GM12801 (cell line): Measurements from ENCODE around the gene GFRA1.

Experiments
- TF ChIP-seq, protein P1 (sequence below): IDR thresholded peaks from one replicate; pipeline ENCODE4 v1.5.1; 2011; ENCODE audit warnings: control low read depth; ENCODE audit not compliant: insufficient read length; ENCODE audit errors: extremely low read depth

The GFRA1 gene

DNA sequence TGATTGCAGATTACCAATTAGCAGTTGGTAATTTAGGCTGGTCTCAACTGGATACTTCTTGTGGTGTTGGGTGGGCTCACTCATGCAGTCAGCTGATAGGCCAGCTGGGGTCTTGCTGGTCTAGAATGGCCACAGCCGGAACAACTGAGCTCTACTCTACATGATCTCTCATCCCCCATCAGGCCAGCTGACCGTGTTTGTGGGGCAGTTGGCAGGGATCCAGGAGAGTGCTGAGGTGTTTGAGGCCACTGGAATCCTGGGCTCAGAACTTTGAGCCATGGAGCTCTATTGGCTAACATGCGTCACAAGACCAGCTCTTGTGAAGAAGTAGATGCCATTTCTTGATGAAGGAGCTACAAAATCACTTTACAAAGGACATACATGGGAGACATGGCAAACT, 242.4 kb downstream of the GFRA1 start:
- TF ChIP-seq, protein P1, sequence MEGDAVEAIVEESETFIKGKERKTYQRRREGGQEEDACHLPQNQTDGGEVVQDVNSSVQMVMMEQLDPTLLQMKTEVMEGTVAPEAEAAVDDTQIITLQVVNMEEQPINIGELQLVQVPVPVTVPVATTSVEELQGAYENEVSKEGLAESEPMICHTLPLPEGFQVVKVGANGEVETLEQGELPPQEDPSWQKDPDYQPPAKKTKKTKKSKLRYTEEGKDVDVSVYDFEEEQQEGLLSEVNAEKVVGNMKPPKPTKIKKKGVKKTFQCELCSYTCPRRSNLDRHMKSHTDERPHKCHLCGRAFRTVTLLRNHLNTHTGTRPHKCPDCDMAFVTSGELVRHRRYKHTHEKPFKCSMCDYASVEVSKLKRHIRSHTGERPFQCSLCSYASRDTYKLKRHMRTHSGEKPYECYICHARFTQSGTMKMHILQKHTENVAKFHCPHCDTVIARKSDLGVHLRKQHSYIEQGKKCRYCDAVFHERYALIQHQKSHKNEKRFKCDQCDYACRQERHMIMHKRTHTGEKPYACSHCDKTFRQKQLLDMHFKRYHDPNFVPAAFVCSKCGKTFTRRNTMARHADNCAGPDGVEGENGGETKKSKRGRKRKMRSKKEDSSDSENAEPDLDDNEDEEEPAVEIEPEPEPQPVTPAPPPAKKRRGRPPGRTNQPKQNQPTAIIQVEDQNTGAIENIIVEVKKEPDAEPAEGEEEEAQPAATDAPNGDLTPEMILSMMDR: no peak

DNA sequence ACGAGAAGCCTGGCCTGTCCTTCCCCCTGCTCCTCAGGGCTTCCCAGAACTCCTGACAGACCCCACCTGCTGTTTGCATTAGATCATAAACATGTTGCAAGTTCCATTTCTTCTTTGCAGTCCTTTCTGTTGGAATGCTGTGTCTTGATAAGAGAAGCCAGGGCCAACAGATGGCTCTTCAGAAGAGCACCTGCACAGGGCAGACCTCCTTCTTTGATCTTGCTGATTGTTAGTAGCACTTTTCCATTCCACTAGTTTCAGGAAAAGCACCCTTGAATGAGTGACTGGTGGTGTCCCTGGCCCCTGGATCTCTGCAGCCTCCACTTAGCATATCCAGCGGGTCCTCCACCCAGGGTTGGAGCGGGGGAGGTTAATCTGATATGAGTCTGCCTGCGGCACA, 243.2 kb downstream of the GFRA1 start:
- TF ChIP-seq, protein P1: no peak

- TF ChIP-seq, protein P1: no peak
Observed at GRCh38 chr10:116027355-116027754, 245.7 kb downstream of the GFRA1 start.

- TF ChIP-seq, protein P1: no peak
Observed at GRCh38 chr10:116026725-116027124, 246.3 kb downstream of the GFRA1 start.

- TF ChIP-seq, protein P1: no peak
Observed at GRCh38 chr10:116026315-116026714, 246.7 kb downstream of the GFRA1 start.

DNA sequence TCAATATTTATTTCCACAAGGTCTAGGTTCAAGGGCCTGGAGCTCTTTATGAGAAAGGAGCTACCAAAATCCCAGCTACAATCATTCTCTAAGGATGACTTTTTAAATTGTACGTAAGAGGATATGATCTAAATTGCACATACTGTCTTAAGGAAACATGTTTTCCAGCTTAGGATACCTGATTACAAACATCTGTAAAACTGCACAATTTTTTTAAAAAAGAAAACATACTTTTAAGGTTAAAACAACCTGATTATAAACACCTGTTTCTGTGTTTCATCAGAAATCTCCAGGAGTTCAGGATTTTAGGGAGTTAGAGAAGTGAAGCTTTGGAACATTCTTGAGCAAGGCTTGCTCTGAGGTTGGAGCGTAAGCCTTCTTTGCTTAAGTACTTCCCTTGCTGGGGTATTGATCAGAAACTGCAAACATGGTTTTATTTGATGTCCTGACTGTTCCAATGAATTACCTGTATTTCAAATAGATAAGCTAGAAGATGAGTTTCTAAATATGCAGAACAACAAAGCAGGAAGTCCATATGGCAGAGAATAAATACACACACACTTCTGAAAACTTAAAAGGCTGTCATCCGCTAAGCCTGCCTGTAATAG, 248.6 kb downstream of the GFRA1 start:
- TF ChIP-seq, protein P1: no peak

DNA sequence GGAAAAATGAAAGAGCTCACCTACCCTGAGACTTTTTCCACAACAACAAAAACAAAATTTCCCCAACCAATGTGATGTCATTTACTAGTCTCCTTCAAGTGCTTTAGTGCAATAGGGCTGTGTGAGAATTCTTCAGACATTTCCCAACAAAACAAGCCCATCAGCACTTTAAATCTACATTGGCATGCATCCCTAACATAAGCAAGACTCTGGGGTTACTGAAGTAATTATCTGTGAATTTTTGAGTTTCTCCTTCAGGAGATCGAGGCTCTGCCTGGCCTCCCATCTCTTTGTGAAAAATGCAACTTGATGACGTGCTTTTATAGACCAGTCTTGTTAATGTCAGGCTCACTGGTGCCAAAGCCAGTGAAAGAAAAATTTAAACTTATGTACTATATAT, 255.6 kb downstream of the GFRA1 start:
- TF ChIP-seq, protein P1: no peak
